DMS79 treated with DMSO at 0.1 percent for 48 hours (cell line): ENCODE measurements around the gene CADPS2.
"Not testable (repeated sequence)": the region's sequence is repeated elsewhere in the genome, so short reads cannot be mapped to it uniquely, and the experiment has no call there.

ENCODE experiments used
- DNase-seq: peaks from one replicate; lab custom pipeline; 2025; lab: John Stamatoyannopoulos, UW

The CADPS2 gene

GRCh38 chr7:122849957-122850328, 36.3 kb downstream of the CADPS2 start:
- no peak for DNase-seq

GRCh38 chr7:122849322-122849956, 36.8 kb downstream of the CADPS2 start:
- DNase-seq: no peak

- no peak for DNase-seq
These were observed 38.3 kb downstream of the CADPS2 start for GRCh38 chr7:122847871-122848473.

GRCh38 chr7:122846591-122846990, 39.7 kb downstream of the CADPS2 start:
- DNase-seq: no peak

GRCh38 chr7:122845286-122845685, 41.0 kb downstream of the CADPS2 start:
- DNase-seq: no peak

GRCh38 chr7:122844191-122844988, 41.9 kb downstream of the CADPS2 start:
- no peak for DNase-seq

- no peak for DNase-seq
These were observed 43.3 kb downstream of the CADPS2 start for GRCh38 chr7:122842971-122843370.

- not testable (repeated sequence) for DNase-seq
These were observed 50.0 kb downstream of the CADPS2 start for GRCh38 chr7:122836286-122836685.

- not testable (repeated sequence) for DNase-seq
These were observed 51.7 kb downstream of the CADPS2 start for GRCh38 chr7:122834571-122834942.

- DNase-seq: no peak
These were observed 52.2 kb downstream of the CADPS2 start for GRCh38 chr7:122833888-122834570.

- DNase-seq: no peak
These were observed 54.8 kb downstream of the CADPS2 start for GRCh38 chr7:122831436-122831835.

- no peak for DNase-seq
These were observed 56.3 kb downstream of the CADPS2 start for GRCh38 chr7:122829962-122830361.

- no peak for DNase-seq
These were observed 58.5 kb downstream of the CADPS2 start for GRCh38 chr7:122827763-122828162.

- DNase-seq: no peak
These were observed 72.4 kb downstream of the CADPS2 start for GRCh38 chr7:122813845-122814244.

- DNase-seq: no peak
These were observed 82.4 kb downstream of the CADPS2 start for GRCh38 chr7:122803851-122804250.

- no peak for DNase-seq
These were observed 82.9 kb downstream of the CADPS2 start for GRCh38 chr7:122803323-122803722.

- DNase-seq: no peak
These were observed 83.9 kb downstream of the CADPS2 start for GRCh38 chr7:122802301-122802751.

- no peak for DNase-seq
These were observed 94.2 kb downstream of the CADPS2 start for GRCh38 chr7:122791959-122792545.

- no peak for DNase-seq
These were observed 95.7 kb downstream of the CADPS2 start for GRCh38 chr7:122790591-122790990.

GRCh38 chr7:122790132-122790531, 96.1 kb downstream of the CADPS2 start:
- no peak for DNase-seq

GRCh38 chr7:122789156-122789555, 97.1 kb downstream of the CADPS2 start:
- DNase-seq: no peak

- DNase-seq: no peak
These were observed 115.4 kb downstream of the CADPS2 start for GRCh38 chr7:122770686-122771335.
